ENCODE data around the gene DSTYK.

Gene DSTYK

GRCh38 chr1:205256951-205257625 is 45.6 kb upstream of the DSTYK start:
- H3K4me3 ChIP-seq (replicated peaks in 1 of 2; ENCODE audit: low read depth in 2 of 2, low read length in 2 of 2), result no peak overlapping the region
- no peak for DNase-seq (ENCODE audit: low read depth in 2 of 2)
- TF ChIP-seq CTCF (IDR thresholded peaks at IDR 0.05; ENCODE audit: low read depth, low read length), result no peak

GRCh38 chr1:205255941-205256780 is 44.7 kb upstream of the DSTYK start:
- DNase-seq (ENCODE audit: low read depth in 2 of 2), result peak; percentile 88 to 90
- TF ChIP-seq CTCF (IDR thresholded peaks at IDR 0.05; ENCODE audit: low read depth, low read length), result peak; percentile 95
- no peak overlapping the region for H3K4me3 ChIP-seq (replicated peaks in 1 of 2; ENCODE audit: low read depth in 2 of 2, low read length in 2 of 2)

- H3K4me3 ChIP-seq (replicated peaks in 1 of 2; ENCODE audit: low read depth in 2 of 2, low read length in 2 of 2), result no peak overlapping the region
- peak in 1 of 2 donors; percentile 17 for DNase-seq (ENCODE audit: low read depth in 2 of 2)
- no peak for TF ChIP-seq CTCF (IDR thresholded peaks at IDR 0.05; ENCODE audit: low read depth, low read length)
These were observed 40.1 kb upstream of the DSTYK start for GRCh38 chr1:205251576-205251975.

GRCh38 chr1:205250699-205251098 is 39.2 kb upstream of the DSTYK start:
- DNase-seq (ENCODE audit: low read depth in 2 of 2), result no peak
- no peak for TF ChIP-seq CTCF (IDR thresholded peaks at IDR 0.05; ENCODE audit: low read depth, low read length)
- no peak overlapping the region for H3K4me3 ChIP-seq (replicated peaks in 1 of 2; ENCODE audit: low read depth in 2 of 2, low read length in 2 of 2)

GRCh38 chr1:205249651-205250050 is 38.1 kb upstream of the DSTYK start:
- no peak for DNase-seq (ENCODE audit: low read depth in 2 of 2)
- H3K4me3 ChIP-seq (replicated peaks in 1 of 2; ENCODE audit: low read depth in 2 of 2, low read length in 2 of 2), result no peak overlapping the region
- TF ChIP-seq CTCF (IDR thresholded peaks at IDR 0.05; ENCODE audit: low read depth, low read length), result no peak

- TF ChIP-seq CTCF (IDR thresholded peaks at IDR 0.05; ENCODE audit: low read depth, low read length), result no peak
- H3K4me3 ChIP-seq (replicated peaks in 1 of 2; ENCODE audit: low read depth in 2 of 2, low read length in 2 of 2), result no peak overlapping the region
- peak; percentile 43 to 73 for DNase-seq (ENCODE audit: low read depth in 2 of 2)
These were observed 37.5 kb upstream of the DSTYK start for GRCh38 chr1:205248793-205249601.

Measured in cardiac fibroblast (primary cell).